MM.1S (cell line): ENCODE measurements around the gene GALE.

Source experiments
- EZH2 ChIP-seq: fragments of 300-600 bp; sonication (generic); optimal IDR thresholded peaks from 2 replicates; pipeline ENCODE3; 2017; ENCODE audit warnings: low read depth, mild to moderate bottlenecking, antibody characterized with exemption, low read length, mixed read lengths
- TF ChIP-seq, protein P1 (sequence below): fragments of 300-600 bp; sonication (generic); IDR thresholded peaks from 2 replicates; pipeline ENCODE4 v1.5.1; 2016; ENCODE audit warnings: antibody characterized with exemption, low read length, mixed read lengths

GRCh38 chr1:23751050-23751814 lies 49.3 kb downstream of the GALE start:
- TF ChIP-seq, protein P1, sequence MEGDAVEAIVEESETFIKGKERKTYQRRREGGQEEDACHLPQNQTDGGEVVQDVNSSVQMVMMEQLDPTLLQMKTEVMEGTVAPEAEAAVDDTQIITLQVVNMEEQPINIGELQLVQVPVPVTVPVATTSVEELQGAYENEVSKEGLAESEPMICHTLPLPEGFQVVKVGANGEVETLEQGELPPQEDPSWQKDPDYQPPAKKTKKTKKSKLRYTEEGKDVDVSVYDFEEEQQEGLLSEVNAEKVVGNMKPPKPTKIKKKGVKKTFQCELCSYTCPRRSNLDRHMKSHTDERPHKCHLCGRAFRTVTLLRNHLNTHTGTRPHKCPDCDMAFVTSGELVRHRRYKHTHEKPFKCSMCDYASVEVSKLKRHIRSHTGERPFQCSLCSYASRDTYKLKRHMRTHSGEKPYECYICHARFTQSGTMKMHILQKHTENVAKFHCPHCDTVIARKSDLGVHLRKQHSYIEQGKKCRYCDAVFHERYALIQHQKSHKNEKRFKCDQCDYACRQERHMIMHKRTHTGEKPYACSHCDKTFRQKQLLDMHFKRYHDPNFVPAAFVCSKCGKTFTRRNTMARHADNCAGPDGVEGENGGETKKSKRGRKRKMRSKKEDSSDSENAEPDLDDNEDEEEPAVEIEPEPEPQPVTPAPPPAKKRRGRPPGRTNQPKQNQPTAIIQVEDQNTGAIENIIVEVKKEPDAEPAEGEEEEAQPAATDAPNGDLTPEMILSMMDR: peak; percentile 76
- TF ChIP-seq EZH2: no peak
